NT2/D1 (cell line): ENCODE results near the gene GJA3.

Source experiments
- SUZ12 ChIP-seq: IDR thresholded peaks from 2 replicates; pipeline ENCODE4 v1.6.1; 2011; ENCODE audit not compliant: insufficient read length, insufficient read depth; ENCODE audit errors: extremely low read depth
- YY1 ChIP-seq: IDR thresholded peaks from 2 replicates; pipeline ENCODE4 v1.6.1; 2011; ENCODE audit not compliant: insufficient read length, insufficient read depth
- ZNF274 ChIP-seq: IDR thresholded peaks from 2 replicates; pipeline ENCODE4 v1.6.1; 2011; ENCODE audit warnings: mild to moderate bottlenecking, low read depth, low read length

- no peak for TF ChIP-seq SUZ12
- no peak for TF ChIP-seq ZNF274
- TF ChIP-seq YY1 = no peak
These were observed 17.3 kb upstream of the GJA3 start for GRCh38 chr13:20178156-20178555.
